Measurements from ENCODE around the gene NR3C2.

Gene NR3C2

GRCh38 chr4:148258535-148258934 lies 183.7 kb downstream of the NR3C2 start:
- Histone ChIP-seq H3K9me3 (replicated peaks; ENCODE audit: low read length) (no peaks in the 10 kb centered on the region), H3K4me2 (ENCODE audit: low read length) (no peak overlapping the region), H3K9ac (ENCODE audit: low read depth, low read length) (no peak overlapping the region), H3K27me3 (ENCODE audit: control insufficient read depth, insufficient read depth, low read length) (peaks cover 5% of the 10 kb centered on the region), H3K4me3 (ENCODE audit: low read length) (no peak overlapping the region), H3K36me3 (ENCODE audit: insufficient read depth, low read length) (no peaks in the 10 kb centered on the region), H3K4me1 (ENCODE audit: control insufficient read depth, insufficient read depth, low read length) (peaks cover 5% of the 10 kb centered on the region)

- H3K4me1 ChIP-seq (ENCODE audit: control insufficient read depth, insufficient read depth, low read length) = no peaks in the 10 kb centered on the region
- H3K4me2 ChIP-seq (ENCODE audit: low read length) = no peak overlapping the region
- H3K9me3 ChIP-seq (replicated peaks; ENCODE audit: low read length) = no peaks in the 10 kb centered on the region
- H3K4me3 ChIP-seq (ENCODE audit: low read length) = no peak overlapping the region
- H3K36me3 ChIP-seq (ENCODE audit: insufficient read depth, low read length) = no peaks in the 10 kb centered on the region
- peaks cover 5% of the 10 kb centered on the region for H3K27me3 ChIP-seq (ENCODE audit: control insufficient read depth, insufficient read depth, low read length)
- H3K9ac ChIP-seq (ENCODE audit: low read depth, low read length) = no peak overlapping the region
Measured at GRCh38 chr4:148255344-148255720, 186.9 kb downstream of the NR3C2 start.

- H3K4me3 ChIP-seq (ENCODE audit: low read length) = no peak overlapping the region
- H3K27me3 ChIP-seq (ENCODE audit: control insufficient read depth, insufficient read depth, low read length) = peaks cover 5% of the 10 kb centered on the region
- no peaks in the 10 kb centered on the region for H3K36me3 ChIP-seq (ENCODE audit: insufficient read depth, low read length)
- H3K9ac ChIP-seq (ENCODE audit: low read depth, low read length) = no peak overlapping the region
- no peaks in the 10 kb centered on the region for H3K9me3 ChIP-seq (replicated peaks; ENCODE audit: low read length)
- H3K4me2 ChIP-seq (ENCODE audit: low read length) = no peak overlapping the region
- no peaks in the 10 kb centered on the region for H3K4me1 ChIP-seq (ENCODE audit: control insufficient read depth, insufficient read depth, low read length)
Measured at GRCh38 chr4:148254621-148255343, 187.4 kb downstream of the NR3C2 start.

DNA sequence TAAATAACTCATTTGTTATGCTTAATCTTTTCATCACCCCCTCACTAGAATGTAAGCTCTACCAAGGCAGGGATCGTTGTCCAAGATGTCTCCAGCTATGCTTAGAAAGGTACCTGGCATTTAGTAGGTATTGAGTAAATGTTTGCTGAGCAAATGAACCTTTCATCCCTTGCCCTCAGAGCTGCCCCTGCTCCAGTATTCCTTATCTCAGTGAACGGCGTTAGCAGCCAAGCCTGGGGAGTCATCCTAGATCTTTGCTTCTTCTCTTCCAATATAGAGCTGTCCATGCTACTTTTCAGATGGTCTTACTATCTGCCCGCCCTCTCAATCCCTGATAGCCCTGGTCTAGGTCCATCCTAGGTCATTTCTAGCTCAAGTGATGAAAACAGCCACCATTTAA lies 188.4 kb downstream of the NR3C2 start:
- Histone ChIP-seq H3K9me3 (replicated peaks; ENCODE audit: low read length) (no peaks in the 10 kb centered on the region), H3K4me3 (ENCODE audit: low read length) (no peak overlapping the region), H3K4me2 (ENCODE audit: low read length) (no peak overlapping the region), H3K4me1 (ENCODE audit: control insufficient read depth, insufficient read depth, low read length) (no peaks in the 10 kb centered on the region), H3K27me3 (ENCODE audit: control insufficient read depth, insufficient read depth, low read length) (peaks cover 5% of the 10 kb centered on the region), H3K9ac (ENCODE audit: low read depth, low read length) (no peak overlapping the region), H3K36me3 (ENCODE audit: insufficient read depth, low read length) (no peaks in the 10 kb centered on the region)

- H3K4me3 ChIP-seq (ENCODE audit: low read length) = no peak overlapping the region
Measured at GRCh38 chr4:148248824-148249223, 193.4 kb downstream of the NR3C2 start.

DNA sequence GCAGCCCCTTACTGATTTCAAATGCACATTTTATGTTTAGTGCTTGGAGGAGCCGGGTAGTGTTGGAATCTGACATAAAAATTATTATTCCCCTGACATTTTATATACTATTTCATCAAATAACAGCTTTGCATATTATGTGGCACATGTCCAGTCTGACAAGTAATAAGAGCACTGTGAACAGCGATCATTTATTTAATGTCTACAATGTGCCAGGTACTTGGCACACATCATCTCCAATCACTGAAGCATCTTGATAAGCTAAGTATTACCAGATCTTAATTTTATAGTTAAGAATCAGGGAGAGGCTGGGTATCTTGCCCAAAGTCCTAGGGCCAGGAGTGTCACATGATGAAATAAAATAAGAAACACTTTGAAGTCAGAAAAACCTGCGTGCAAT lies 197.2 kb downstream of the NR3C2 start:
- Histone ChIP-seq H3K36me3 (ENCODE audit: insufficient read depth, low read length) (no peaks in the 10 kb centered on the region), H3K9me3 (replicated peaks; ENCODE audit: low read length) (no peaks in the 10 kb centered on the region), H3K4me3 (ENCODE audit: low read length) (no peak overlapping the region), H3K4me1 (ENCODE audit: control insufficient read depth, insufficient read depth, low read length) (no peaks in the 10 kb centered on the region), H3K4me2 (ENCODE audit: low read length) (no peak overlapping the region), H3K9ac (ENCODE audit: low read depth, low read length) (no peak overlapping the region), H3K27me3 (ENCODE audit: control insufficient read depth, insufficient read depth, low read length) (no peaks in the 10 kb centered on the region)

More at GRCh38 chr4:148248824-148249223, 193.4 kb downstream of the NR3C2 start:
- H3K36me3 ChIP-seq (ENCODE audit: insufficient read depth, low read length) = no peaks in the 10 kb centered on the region
- H3K9ac ChIP-seq (ENCODE audit: low read depth, low read length) = no peak overlapping the region
- no peaks in the 10 kb centered on the region for H3K4me1 ChIP-seq (ENCODE audit: control insufficient read depth, insufficient read depth, low read length)
- no peak overlapping the region for H3K4me2 ChIP-seq (ENCODE audit: low read length)
- H3K27me3 ChIP-seq (ENCODE audit: control insufficient read depth, insufficient read depth, low read length) = no peaks in the 10 kb centered on the region
- H3K9me3 ChIP-seq (replicated peaks; ENCODE audit: low read length) = no peaks in the 10 kb centered on the region

DNA sequence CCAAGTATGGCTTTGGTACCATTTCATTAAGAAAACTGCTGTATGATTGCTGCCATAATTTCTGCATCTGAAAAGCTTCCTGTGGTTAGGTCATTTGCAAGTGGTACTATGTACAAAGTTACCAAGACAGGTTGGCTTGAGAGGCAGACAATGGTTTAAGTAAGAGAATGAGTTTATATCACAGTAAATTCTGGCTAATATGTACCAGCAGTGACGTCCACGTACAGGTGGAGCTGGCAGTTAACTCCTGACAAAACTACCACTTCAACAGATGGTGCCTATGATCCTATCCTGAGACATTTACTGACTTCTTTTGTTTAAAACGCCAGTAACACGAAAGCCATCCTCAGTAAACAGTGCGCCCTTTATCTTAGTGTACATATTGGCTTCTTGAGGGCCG lies 198.4 kb downstream of the NR3C2 start:
- no peaks in the 10 kb centered on the region for H3K27me3 ChIP-seq (ENCODE audit: control insufficient read depth, insufficient read depth, low read length)
- no peaks in the 10 kb centered on the region for H3K36me3 ChIP-seq (ENCODE audit: insufficient read depth, low read length)
- H3K9me3 ChIP-seq (replicated peaks; ENCODE audit: low read length) = no peaks in the 10 kb centered on the region
- no peak overlapping the region for H3K4me3 ChIP-seq (ENCODE audit: low read length)
- H3K4me1 ChIP-seq (ENCODE audit: control insufficient read depth, insufficient read depth, low read length) = no peaks in the 10 kb centered on the region
- no peak overlapping the region for H3K9ac ChIP-seq (ENCODE audit: low read depth, low read length)
- no peak overlapping the region for H3K4me2 ChIP-seq (ENCODE audit: low read length)

GRCh38 chr4:148240241-148240640 lies 202.0 kb downstream of the NR3C2 start:
- H3K36me3 ChIP-seq (ENCODE audit: insufficient read depth, low read length) = no peaks in the 10 kb centered on the region
- H3K4me1 ChIP-seq (ENCODE audit: control insufficient read depth, insufficient read depth, low read length) = peaks cover 10% of the 10 kb centered on the region
- H3K4me2 ChIP-seq (ENCODE audit: low read length) = no peak overlapping the region
- no peak overlapping the region for H3K4me3 ChIP-seq (ENCODE audit: low read length)
- H3K9ac ChIP-seq (ENCODE audit: low read depth, low read length) = no peak overlapping the region
- H3K9me3 ChIP-seq (replicated peaks; ENCODE audit: low read length) = no peaks in the 10 kb centered on the region
- H3K27me3 ChIP-seq (ENCODE audit: control insufficient read depth, insufficient read depth, low read length) = no peaks in the 10 kb centered on the region

DNA sequence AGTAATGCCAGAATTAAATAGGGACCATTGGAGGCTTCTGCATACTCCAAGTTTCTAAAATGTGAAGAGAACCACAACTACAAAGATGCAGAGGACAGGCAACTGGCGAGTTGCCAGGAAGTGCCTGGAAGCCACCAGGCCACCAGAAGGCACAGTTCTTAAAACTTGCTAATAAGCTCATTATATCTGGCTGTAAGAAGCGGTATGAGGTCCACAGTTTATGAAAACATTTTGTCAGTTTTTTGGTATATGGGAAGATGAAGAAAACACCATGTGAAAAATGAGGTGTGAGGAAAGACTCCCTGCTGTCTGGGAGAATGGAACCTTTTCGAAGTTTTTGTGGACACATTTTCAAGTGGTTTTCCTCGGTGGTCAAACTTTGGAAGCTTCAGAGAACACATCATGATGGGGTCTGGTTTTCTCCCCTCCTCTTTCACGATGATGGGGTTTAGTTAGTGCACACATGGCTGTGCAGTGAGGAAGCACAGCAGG lies 202.7 kb downstream of the NR3C2 start:
- Histone ChIP-seq H3K4me2 (ENCODE audit: low read length) (no peak overlapping the region), H3K27me3 (ENCODE audit: control insufficient read depth, insufficient read depth, low read length) (no peaks in the 10 kb centered on the region), H3K9me3 (replicated peaks; ENCODE audit: low read length) (no peaks in the 10 kb centered on the region), H3K36me3 (ENCODE audit: insufficient read depth, low read length) (no peaks in the 10 kb centered on the region), H3K4me3 (ENCODE audit: low read length) (no peak overlapping the region), H3K4me1 (ENCODE audit: control insufficient read depth, insufficient read depth, low read length) (peaks cover 10% of the 10 kb centered on the region), H3K9ac (ENCODE audit: low read depth, low read length) (no peak overlapping the region)

GRCh38 chr4:148238811-148239493 lies 203.3 kb downstream of the NR3C2 start:
- peaks cover 10% of the 10 kb centered on the region for H3K4me1 ChIP-seq (ENCODE audit: control insufficient read depth, insufficient read depth, low read length)
- no peak overlapping the region for H3K4me3 ChIP-seq (ENCODE audit: low read length)
- no peaks in the 10 kb centered on the region for H3K27me3 ChIP-seq (ENCODE audit: control insufficient read depth, insufficient read depth, low read length)
- H3K36me3 ChIP-seq (ENCODE audit: insufficient read depth, low read length) = no peaks in the 10 kb centered on the region
- no peaks in the 10 kb centered on the region for H3K9me3 ChIP-seq (replicated peaks; ENCODE audit: low read length)
- no peak overlapping the region for H3K9ac ChIP-seq (ENCODE audit: low read depth, low read length)
- no peak overlapping the region for H3K4me2 ChIP-seq (ENCODE audit: low read length)

DNA sequence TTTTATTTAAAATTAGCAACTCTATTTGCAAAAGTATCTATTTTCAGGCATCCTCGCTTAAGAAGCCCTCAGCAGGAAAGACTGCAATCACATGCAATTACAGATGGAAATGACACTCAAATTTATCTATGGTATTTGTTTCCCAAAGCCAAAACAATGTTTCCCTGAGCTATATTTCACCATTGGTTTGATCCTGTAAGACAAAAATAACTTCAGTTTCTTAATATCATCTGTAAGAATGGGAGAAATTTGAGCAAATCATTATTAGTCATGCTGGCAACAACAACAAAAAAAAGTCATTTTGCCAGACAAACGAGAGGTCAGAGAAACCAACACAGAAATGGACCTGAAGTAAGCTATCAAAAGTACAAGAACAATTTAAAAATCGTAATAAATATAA lies 204.1 kb downstream of the NR3C2 start:
- Histone ChIP-seq H3K9ac (ENCODE audit: low read depth, low read length) (no peak overlapping the region), H3K9me3 (replicated peaks; ENCODE audit: low read length) (no peaks in the 10 kb centered on the region), H3K27me3 (ENCODE audit: control insufficient read depth, insufficient read depth, low read length) (no peaks in the 10 kb centered on the region), H3K4me1 (ENCODE audit: control insufficient read depth, insufficient read depth, low read length) (peaks cover 10% of the 10 kb centered on the region), H3K4me2 (ENCODE audit: low read length) (no peak overlapping the region), H3K36me3 (ENCODE audit: insufficient read depth, low read length) (no peaks in the 10 kb centered on the region), H3K4me3 (ENCODE audit: low read length) (no peak overlapping the region)

DNA sequence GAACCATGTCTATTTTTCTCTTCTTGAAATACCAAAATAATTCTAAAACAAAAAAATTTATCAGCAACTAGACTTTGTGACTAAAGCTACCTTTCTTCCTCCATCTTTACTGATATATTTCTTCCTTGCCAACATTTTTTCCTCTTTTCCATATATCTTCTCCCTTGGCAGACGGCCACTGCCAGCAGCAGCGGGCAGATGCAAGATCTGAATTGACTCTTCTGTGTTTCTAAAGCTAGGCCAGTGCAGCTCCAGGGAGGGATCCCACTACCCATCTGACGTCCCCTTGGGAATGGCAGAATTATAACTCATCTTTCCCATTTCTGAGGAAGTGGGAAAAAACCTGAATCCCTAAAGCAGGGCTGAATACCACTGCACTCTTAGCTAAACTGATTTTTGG lies 206.4 kb downstream of the NR3C2 start:
- Histone ChIP-seq H3K4me1 (ENCODE audit: control insufficient read depth, insufficient read depth, low read length) (peaks cover 10% of the 10 kb centered on the region), H3K36me3 (ENCODE audit: insufficient read depth, low read length) (no peaks in the 10 kb centered on the region), H3K9me3 (replicated peaks; ENCODE audit: low read length) (no peaks in the 10 kb centered on the region), H3K9ac (ENCODE audit: low read depth, low read length) (no peak overlapping the region), H3K4me2 (ENCODE audit: low read length) (no peak overlapping the region), H3K4me3 (ENCODE audit: low read length) (no peak overlapping the region), H3K27me3 (ENCODE audit: control insufficient read depth, insufficient read depth, low read length) (no peaks in the 10 kb centered on the region)

Data from skeletal muscle satellite cell (primary cell).